Dermis blood vessel endothelial cell (primary cell): ENCODE data around the gene MAPK10. TPM values are rescaled to one million over a fixed set of nuclear protein-coding genes. Genes with fewer than 3 reads are reported as not detected.
"Not testable (repeated sequence)": the region's sequence is repeated elsewhere in the genome, so short reads cannot be mapped to it uniquely, and the experiment has no call there.

ENCODE experiments used
- DNase-seq: peaks from one replicate; pipeline ENCODE4 v3.0.0; 2010
- total RNA-seq: library from RNA; depleted of rRNA; stranded (reverse); fragments of >200 nt; gene quantifications from 2 replicates; pipeline ENCODE4 v1.2.3, GENCODE V29; 2014

MAPK10 gene
- total RNA-seq, 1 donor from 2014 or later = 0.17 TPM

GRCh38 chr4:86100539-86101215 lies 259.2 kb downstream of the MAPK10 start:
- no peak for DNase-seq

GRCh38 chr4:86099348-86099747 lies 260.5 kb downstream of the MAPK10 start:
- no peak for DNase-seq

DNA sequence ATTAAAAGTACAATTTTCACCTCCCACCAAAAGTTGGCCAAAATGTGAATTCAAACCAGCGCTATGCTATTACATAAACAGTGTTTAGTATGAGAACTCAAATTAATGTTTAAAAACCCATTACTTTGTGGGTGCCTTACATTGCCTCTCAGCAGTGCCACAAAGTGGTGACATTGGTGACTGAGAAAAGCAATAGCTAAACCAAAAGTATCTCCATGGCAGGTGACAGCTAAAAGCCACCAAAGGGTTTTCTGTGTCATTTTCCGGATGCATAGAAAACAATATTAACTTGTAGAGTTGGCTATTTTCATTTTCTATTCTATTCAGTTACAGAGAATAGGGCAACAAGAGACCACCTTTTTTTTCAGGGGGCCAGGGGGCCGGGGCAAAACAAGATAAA lies 261.2 kb downstream of the MAPK10 start:
- DNase-seq = no peak

DNA sequence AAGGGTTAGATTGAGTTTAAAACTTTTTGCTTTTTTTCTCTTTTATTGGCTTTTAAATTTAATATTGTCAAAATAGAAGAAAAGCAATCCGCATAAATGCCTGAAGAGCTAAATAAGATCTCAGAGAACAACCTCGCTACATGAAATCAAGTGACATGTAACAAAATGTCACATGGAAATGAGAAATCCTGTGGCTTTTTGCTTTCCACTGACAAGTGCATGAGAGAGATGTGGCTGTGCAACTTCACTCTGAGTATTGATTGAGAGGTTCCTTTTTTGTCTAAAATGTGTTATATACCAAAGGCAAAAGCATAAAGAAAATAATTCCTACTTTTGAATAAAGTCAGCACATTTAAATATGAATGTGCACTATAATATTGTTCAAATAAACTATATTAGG lies 263.5 kb downstream of the MAPK10 start:
- DNase-seq = no peak

- no peak for DNase-seq
Measured at GRCh38 chr4:86092684-86093083, 267.2 kb downstream of the MAPK10 start.

DNA sequence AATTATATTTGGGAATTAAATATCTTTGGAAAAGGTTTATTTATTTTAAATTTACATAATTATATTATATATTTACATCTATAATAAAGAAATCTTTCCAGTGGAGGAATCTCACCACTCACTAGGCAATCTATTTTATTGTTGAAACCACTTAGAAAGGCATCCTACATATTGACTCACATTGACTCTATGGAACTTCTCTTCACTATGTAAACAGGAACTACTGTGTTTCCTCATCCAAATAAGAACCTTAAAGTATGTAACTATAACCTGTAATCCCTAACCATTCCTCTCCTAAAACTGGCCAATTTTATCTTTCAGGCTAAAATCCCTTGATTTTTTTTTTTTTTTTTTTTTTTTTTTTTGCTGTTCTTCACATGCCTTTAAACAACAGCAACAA lies 268.7 kb downstream of the MAPK10 start:
- no peak for DNase-seq

- DNase-seq = no peak
Measured at GRCh38 chr4:86089781-86090323, 270.0 kb downstream of the MAPK10 start.

GRCh38 chr4:86089053-86089452 lies 270.8 kb downstream of the MAPK10 start:
- DNase-seq = no peak

- DNase-seq = not testable (repeated sequence)
Measured at GRCh38 chr4:86075796-86076195, 284.1 kb downstream of the MAPK10 start.

GRCh38 chr4:86060341-86060740 lies 299.5 kb downstream of the MAPK10 start:
- no peak for DNase-seq

DNA sequence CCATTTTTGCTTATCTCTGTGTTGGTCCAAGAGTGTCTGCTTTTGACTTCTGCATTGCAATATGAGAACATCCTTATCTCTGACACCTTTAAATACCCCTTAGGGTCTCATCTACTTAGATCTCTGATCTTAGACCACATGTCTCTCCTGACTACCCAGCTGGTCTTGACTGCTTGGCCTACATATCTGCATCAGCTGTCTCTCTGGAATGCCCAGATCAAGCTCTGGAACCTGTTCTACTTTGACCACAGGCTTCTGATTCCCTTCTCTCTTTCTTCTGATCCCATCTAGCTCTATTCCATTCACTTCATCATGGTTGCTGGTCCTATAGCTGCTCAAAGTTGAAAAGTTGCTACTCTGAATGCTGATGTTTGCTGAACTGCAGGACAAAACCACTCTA lies 301.2 kb downstream of the MAPK10 start:
- DNase-seq = no peak

DNA sequence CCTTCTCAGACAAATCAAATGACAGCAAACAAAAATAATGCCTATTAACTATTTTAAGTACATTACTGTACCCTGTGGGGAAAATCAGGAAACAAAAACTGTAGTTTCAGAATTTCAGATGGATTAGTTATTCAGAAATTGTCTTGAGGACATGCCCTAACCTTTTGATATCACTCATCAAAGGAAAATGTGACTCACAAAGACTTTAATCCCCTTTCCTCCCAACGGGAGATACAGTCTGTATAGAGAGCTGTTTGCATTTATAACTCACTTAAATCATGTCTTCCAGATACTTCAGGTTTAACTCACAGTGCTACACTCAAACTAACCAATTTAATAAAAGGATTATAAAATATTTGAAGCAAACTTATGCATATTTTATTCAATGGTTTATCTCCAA lies 304.0 kb downstream of the MAPK10 start:
- DNase-seq = peak; percentile 24

DNA sequence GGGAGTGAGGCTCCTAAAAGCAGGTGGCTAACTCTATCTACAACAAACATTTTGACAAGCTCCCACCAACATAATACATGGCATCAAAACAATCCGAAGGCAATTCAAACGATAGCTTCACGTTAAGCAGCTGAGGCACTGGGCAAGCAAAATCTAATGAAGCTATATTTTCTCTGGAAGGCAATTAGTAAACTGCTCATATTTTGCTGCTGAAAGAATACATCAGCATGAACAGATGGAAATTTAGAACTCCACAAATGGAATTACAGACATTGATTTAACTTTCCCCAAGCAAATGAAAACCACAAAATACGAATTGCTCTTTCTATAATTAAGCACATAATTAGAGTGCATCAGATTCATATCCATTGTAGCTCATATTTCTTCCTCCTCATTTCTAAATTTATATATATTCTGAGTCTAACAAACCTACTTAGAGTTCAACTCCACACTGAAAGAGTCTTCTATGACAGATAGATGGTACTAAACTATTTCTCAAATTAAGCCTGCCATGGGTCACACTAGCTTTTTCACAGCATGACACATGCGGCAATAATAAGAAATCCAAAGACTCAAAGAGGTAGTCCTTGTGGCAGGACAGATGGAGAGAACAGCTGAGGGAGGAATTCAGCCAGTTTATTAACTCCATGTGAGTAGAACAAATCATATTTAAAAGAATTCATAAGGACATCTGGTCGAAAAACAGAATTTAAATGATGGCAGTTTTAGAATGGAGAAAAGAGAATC lies 305.4 kb downstream of the MAPK10 start:
- DNase-seq = no peak

DNA sequence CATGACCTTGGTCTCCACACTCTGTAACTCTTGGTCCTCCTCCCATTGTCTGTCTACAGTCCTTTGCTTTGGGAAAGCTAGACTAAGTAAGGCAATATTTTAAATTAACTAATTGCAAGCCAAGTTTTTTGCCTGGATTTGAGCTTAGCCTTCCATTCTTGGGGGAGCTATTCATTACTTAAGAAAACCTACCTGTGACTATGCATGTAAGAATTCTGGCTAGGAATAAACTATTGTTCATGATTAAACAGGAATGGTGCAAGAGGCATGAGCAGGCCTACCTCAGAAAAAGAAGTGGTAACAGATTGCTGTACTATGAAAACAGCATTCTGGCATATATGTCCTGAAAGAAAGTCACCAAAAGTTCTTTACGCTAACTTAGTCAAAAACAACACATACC lies 309.4 kb downstream of the MAPK10 start:
- DNase-seq = no peak

DNA sequence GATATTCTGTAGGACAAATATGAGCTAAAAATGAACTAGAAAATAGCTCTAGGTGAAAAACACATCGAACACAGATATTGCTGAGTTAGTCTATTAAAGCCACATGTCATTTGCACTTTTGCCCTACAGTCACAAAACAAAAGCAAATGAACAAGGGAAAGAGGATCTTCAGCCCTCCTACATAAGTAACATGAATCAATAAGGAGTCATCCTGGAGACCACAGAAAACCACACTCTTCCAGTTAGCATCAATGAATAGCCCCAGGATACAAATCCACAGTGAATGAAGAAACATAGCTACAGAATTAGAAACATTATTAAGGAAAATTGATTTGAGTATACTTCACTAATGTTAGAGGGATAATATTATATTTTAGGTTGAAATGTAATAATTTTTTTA lies 311.4 kb downstream of the MAPK10 start:
- no peak for DNase-seq

- no peak for DNase-seq
Measured at GRCh38 chr4:86044593-86044985, 315.3 kb downstream of the MAPK10 start.

- DNase-seq = peak; percentile 81
Measured at GRCh38 chr4:86043755-86044592, 315.9 kb downstream of the MAPK10 start.

GRCh38 chr4:86038037-86038436 lies 321.8 kb downstream of the MAPK10 start:
- DNase-seq = no peak

DNA sequence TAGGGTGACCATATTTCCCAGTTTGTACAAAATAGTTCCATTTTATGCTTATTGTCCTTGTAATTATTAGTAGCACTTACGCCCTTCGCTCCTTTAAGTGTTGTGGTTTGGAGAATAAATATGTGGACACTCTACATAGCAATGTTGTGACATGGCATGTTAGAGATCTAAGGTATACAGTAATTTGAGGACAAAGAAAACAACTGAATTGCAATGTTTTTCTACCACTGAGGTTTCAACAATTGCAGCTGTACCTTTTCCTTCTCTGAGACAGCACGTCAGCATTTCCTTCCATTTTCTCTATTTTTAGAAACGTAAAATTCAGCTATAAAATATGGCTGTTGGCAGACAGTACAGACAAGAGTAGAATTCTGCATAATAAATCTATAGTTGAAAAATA lies 323.1 kb downstream of the MAPK10 start:
- DNase-seq = peak; percentile 76

DNA sequence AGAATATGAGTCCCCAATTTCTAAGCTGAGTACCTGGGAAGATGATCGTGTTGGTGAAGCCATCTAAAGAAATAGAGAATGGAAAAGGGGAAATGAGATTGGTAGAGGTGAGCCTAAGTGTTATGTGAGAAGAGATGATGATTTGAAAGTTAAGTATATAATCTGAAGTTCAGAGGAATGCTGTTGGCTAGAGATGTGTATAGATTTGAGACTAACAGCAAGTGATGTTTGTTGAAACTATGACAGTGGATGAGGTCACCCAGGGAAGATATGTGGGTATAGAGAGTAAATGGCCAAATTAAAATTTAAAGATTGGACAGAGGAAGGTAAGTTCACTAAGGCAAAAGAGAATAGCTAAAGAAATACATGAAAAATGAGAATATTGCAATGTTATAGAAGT lies 324.2 kb downstream of the MAPK10 start:
- no peak for DNase-seq

DNA sequence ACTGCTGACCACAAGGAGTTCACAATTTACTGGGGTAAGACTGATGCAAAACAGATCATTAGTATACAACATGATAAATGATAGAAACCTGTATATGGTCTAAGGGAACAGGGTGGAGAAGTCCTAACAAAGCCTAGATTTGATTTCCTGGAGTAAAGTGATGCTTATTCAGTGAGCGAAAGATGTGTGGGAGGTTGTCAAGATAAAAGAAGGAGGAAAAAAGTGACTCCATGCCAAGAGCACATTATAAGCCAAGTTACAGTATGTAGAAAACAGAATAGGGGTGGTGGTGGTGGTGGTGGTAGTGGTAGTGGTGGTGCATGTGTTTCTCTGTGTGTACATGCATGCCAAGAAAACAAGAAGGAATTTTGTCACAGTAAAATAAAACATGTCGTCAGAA lies 325.2 kb downstream of the MAPK10 start:
- DNase-seq = no peak

DNA sequence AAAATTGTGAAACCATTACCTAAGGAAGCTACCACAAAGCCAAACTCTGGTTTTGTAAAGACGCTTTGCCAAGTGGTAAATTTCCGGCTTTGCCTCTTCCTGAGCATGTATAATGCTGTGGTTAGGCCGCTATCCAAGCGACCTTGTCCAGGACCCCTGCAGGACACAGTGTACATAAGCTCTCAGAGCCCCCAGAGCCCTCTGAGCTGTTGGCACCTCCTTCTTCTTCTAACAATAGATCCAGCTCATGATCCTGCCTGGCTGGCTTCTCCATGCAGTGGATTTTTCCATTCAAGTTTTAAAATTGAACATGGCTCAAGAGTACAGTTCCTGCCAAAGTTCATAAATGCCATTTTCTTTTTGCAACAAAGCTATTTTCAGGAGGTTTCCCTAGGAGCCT lies 326.7 kb downstream of the MAPK10 start:
- peak; percentile 71 for DNase-seq

- DNase-seq = peak; percentile 25
Measured at GRCh38 chr4:86032476-86033022, 327.3 kb downstream of the MAPK10 start.
